Fibroblast of the conjunctiva (primary cell): ENCODE results near the gene FOLR2.
"Not testable (repeated sequence)": the region's sequence is repeated elsewhere in the genome, so short reads cannot be mapped to it uniquely, and the experiment has no call there.

Experiments used
- DNase-seq: peaks from one replicate; pipeline ENCODE4 v3.0.0-alpha.2; 2010; ENCODE audit warnings: low read depth

Gene FOLR2

GRCh38 chr11:72240461-72241290 lies 24.1 kb downstream of the FOLR2 start:
- DNase-seq, result no peak

DNA sequence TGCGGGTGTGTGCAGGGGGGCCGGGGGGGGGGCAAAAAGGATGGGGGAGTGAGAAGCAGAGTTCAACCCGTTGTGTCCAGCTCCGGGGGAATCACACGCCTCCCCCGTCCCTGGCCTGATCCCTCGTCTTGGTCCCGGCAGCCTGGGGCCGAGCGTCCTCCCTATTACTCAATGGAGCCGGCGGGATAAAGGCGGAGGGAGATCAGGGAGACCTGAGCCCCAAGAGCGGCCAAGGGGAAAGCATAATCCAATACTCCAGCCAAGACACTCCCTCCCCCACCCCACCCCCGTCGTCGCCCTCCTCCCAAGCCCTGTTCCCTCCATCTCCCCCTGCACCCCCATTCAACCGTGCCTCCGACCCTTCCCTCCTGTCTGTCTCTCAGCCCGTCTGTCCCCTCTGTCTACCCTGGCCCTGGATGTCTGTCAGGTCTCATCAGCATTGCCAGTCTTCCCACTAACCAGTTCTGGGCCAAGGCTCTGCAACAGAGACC lies 24.7 kb downstream of the FOLR2 start:
- DNase-seq, result no peak

DNA sequence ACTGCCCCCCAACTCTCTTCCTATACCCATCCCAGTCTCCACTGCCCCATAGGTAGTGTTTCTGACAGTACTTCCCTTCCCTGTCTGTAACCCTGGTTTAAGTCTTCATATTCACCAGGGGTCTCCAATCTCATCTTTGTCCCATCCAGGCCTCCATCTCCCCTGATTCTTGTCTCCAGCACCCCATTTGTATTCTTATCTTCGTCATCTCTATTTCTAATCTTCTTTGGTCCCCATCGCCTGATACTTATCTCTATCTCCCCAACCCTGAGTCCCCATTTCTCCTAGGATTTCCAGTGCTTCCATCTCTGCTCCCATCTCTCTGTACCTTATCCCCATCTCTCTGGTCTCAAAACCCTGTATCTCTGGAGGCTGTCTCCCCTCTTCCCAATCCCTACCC lies 25.5 kb downstream of the FOLR2 start:
- DNase-seq, result no peak

GRCh38 chr11:72243173-72244059 lies 26.8 kb downstream of the FOLR2 start:
- no peak for DNase-seq

DNA sequence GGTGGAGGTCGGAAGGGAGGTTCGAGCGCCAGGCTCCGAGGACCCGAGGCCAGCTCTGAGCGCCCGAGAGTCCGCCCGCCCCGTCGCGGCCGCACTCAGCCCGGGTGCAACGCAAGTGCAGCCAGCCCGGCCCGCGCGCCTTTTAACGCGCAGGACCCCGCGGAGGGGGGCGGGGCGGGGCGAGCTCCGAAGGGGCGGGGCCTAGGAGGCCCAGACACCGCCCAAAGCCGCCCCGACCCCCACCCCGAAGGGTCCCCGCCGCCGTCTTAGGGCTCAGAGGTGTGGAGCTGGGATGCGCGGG lies 27.4 kb downstream of the FOLR2 start, which contains the start of gene PHOX2A:
Gene PHOX2A, minus strand, starts transcription at position 117 of the 301 bp plus-strand sequence. CDS start 172 bp downstream, outside the sequence.
- DNase-seq, result no peak

GRCh38 chr11:72244361-72245262 lies 28.0 kb downstream of the FOLR2 start:
- no peak for DNase-seq

GRCh38 chr11:72245263-72245816 lies 28.7 kb downstream of the FOLR2 start:
- DNase-seq, result no peak

GRCh38 chr11:72247584-72247983 lies 31.0 kb downstream of the FOLR2 start:
- DNase-seq, result no peak

- DNase-seq, result no peak
Observed at GRCh38 chr11:72249961-72250360, 33.4 kb downstream of the FOLR2 start.

DNA sequence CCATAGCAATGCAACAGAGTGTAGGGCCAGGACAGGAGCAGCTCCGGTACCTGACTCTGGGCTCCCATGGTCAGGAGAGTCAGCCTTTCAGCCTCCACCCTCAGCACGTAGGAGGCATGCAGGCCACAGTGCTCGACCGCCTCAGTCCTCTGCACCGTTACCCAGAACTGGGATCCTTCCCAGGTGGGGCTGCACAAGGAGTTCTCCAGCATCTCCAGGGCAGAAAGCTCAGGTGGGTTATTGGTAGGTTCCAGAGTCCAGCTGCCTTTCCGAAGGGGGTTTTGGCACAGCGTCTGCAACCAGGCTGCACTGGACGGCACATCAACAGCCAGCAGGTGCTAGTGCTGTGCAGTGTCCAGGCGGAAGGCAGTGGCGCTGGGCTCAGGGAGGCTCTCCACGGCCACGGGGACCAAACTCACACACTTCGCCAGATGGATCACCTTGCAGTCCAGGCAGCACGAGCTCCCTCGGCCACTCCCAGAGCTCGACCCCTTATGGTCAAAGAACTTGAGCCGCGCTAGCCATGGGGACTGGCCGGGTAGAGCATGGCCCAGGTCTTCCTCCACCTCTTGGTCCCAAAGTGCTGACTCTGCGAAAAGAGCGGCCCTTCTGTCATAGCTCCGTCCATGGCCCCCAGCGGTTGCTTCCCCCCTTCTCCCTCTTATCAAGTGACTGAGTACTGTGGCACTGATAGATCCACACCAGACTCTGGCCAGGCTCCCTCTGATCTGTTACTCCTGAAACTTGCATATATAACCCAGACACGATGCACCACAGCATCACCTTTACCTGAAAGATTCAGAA lies 34.3 kb downstream of the FOLR2 start:
- no peak for DNase-seq

DNA sequence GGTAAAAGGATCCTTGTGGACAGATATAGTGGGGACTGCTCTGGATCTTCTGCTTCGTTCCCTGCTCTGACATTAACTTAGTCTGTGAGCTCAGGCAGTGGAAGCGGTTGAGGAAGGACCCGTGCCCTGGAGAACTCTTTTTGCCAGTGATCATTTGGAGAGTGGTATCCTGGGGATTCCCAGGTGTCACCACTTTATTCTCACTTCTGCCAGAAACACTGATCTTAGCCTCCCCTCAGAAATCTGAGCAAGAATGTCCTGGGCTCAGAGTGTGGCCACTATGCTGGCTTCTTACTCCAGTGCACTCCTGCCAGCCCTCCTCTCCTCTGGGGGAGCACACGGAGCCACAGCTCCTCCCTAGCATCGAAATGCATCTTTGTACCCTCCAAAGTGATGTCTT lies 35.0 kb downstream of the FOLR2 start:
- no peak for DNase-seq

DNA sequence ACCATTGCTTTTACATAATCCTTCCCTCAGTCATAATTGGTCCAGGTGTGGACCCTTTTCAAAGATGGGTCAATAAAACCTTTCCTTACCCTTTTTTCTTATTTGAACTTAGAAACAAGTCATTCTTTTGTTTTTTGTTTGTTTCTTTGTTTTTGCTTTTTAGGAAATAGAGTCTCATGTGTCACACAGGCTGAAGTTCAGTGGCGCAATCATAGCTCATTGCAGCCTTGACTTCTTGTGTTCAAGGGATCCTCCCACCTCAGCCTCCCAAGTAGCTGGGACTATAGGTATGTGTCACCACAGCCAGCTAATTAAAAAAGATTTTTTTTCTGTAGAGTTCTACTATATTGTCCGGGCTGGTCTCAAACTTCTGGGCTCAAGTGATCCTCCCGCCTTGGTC lies 36.8 kb downstream of the FOLR2 start:
- no peak for DNase-seq

DNA sequence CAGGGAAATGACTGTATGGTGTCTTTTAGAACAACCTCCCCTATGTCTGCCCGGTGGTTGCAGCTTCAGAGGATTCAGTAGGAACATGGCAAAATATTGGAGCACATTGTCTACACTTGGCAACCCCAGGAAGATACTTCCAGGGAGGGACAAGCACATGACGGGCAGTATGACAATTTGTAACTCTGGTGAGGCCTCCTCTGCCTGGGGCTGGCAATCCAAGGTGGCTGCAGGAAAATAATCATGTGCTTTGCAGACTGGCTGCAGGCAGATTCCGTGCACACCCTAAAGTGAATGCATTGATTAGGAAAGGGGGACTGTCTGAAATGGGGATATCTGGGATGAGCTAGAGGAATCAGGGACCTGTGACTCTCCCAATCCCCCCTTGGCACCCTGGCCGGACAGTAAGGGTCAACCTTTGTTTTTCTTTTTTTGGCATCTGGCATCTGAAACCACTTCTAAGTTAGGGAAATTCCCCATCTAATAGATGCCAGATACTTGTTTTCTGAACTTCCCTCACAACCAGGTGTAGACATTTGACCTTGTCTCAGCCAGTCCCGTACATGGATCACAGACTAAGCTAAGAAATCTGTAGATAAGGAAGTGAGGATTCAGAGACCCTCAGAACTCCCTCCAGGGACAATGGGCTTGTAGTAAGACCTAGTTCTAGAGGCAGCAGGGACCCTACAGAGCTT lies 37.9 kb downstream of the FOLR2 start:
- no peak for DNase-seq

DNA sequence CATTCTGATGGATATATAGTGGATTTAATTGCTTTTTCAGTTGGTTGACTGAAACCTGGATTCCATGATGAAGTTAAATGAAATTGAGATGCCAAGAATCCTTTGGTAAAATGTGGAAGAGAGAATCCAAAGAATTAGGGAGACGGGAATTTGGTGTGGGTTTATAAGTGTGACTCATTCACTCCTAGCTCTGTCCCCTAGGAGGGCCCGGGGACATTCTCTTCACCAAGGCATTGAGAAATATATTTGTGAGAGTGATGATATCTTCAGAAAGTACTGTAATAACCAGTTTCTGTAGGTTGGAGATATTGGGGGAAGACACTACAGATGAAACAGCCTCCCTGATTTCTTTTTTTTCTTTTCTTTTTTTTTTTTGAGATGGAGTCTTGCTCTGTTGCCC lies 41.0 kb downstream of the FOLR2 start:
- no peak for DNase-seq

- no peak for DNase-seq
Observed at GRCh38 chr11:72259490-72259889, 42.9 kb downstream of the FOLR2 start.

- no peak for DNase-seq
Observed at GRCh38 chr11:72260574-72260973, 44.0 kb downstream of the FOLR2 start.

DNA sequence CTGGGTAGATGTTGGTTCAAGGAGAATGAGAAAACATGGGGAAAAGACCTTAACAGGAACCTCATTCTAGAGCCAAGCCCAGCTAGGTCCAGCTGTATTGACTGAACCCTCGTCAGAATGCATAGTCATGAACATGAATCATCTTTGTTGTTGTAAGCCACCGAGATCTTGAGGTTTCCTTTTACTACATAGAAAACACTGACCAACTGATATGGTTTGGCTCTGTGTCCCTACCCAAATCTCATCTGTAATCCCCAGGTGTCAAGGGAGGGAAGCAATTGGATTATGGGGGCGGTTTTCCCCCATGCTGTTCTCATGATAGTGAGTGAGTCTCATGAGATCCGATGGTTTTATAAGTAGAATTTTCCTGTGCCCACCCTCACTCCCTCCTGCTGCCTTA lies 46.8 kb downstream of the FOLR2 start:
- no peak for DNase-seq

GRCh38 chr11:72265951-72266350 lies 49.4 kb downstream of the FOLR2 start:
- DNase-seq, result no peak

DNA sequence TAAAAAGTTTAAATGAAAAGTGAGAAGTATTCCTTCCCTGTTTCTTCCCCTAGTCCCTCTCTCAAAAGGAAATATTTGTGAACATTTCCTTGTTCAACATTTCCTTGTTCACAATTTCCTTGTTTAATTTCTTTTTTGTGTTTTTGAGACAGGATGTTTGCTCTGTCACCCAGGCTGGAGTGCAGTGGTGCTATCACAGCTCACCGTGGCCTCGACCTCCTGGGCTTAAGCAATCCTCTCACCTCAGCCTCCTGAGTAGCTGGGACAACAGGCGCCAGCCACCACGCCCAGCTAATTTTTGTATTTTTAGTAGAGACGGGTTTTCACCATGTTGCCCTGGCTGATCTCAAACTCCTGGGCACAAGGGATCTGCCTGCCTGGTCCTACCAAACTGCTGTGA lies 50.4 kb downstream of the FOLR2 start:
- not testable (repeated sequence) for DNase-seq

DNA sequence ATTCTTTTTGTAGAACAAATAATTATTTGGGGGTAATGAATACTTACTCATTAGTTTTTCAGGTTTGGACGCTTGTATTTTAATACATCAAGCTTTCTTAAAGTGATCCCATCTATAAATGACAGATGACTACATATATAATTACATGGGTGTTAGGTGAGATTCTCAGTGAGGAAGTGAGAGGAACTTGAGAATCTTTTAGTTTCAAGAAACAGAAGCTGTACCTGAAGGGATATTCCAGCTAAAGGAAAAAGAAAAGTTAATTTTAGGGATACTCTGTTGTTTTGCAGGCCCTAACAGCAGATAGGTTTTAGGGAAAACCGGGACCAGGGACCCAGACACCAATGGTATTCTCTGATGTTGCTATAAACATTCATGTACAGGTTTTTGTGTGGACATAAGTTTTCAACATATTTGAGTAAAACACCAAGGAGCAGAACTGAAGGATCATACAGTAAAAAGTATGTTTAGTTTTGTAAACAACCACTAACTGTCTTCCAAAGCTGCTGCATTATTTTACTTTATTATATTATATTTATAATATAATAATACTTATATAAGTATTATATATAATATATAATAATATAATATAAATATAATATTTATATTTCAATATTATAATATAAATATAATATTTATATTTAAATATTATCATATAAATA lies 51.5 kb downstream of the FOLR2 start:
- no peak for DNase-seq
